ENCODE data around the gene TM6SF1. TPM values are rescaled to one million over a fixed set of nuclear protein-coding genes. Genes with fewer than 3 reads are reported as not detected.
A peak's percentile ranks its signal among the peaks of the same experiment; 100 is the strongest.

TM6SF1 gene
- total RNA-seq, 1 experiment from 2014 or later: 0.79 TPM

GRCh38 chr15:83174891-83175290 lies 67.4 kb downstream of the TM6SF1 start:
- H3K36me3 Mint-ChIP-seq: no peaks in the 10 kb centered on the region
- H3K4me1 Mint-ChIP-seq: peaks cover 27% of the 10 kb centered on the region
- ChIA-PET CTCF (no interaction called here), POLR2A (no interaction called here)
- no peak for DNase-seq (ENCODE audit: low spot score)
- H3K4me3 Mint-ChIP-seq: no peak overlapping the region
- ATAC-seq: no peak
- H3K27me3 Mint-ChIP-seq (ENCODE audit: low read depth): no peaks in the 10 kb centered on the region
- no peak overlapping the region for H3K27ac Mint-ChIP-seq
- TF ChIP-seq SP1 (CRISPR knock-in tag; conservative IDR thresholded peaks at IDR 0.05) (no peak), ZBTB21 (CRISPR knock-in tag; IDR thresholded peaks at IDR 0.05; ENCODE audit: borderline replicate concordance) (no peak), OVOL2 (CRISPR knock-in tag; IDR thresholded peaks at IDR 0.05; ENCODE audit: borderline replicate concordance) (no peak), CREM (CRISPR knock-in tag; IDR thresholded peaks at IDR 0.05) (no peak), CBFB (CRISPR knock-in tag; IDR thresholded peaks at IDR 0.05; ENCODE audit: low read depth) (no peak), ZNF671 (CRISPR knock-in tag; IDR thresholded peaks at IDR 0.05) (no peak), ELF4 (CRISPR knock-in tag; IDR thresholded peaks at IDR 0.05; ENCODE audit: low read depth) (no peak), SMAD4 (CRISPR knock-in tag; IDR thresholded peaks at IDR 0.05) (no peak)
- no peaks in the 10 kb centered on the region for H3K9me3 Mint-ChIP-seq

- H3K9me3 Mint-ChIP-seq: no peaks in the 10 kb centered on the region
- CTCF ChIA-PET: no interaction called here
- ATAC-seq: peak; percentile 65
Measured at GRCh38 chr15:83178390-83178789, 70.9 kb downstream of the TM6SF1 start.

GRCh38 chr15:83178869-83179325 lies 71.5 kb downstream of the TM6SF1 start:
- H3K36me3 Mint-ChIP-seq: no peaks in the 10 kb centered on the region
- ChIA-PET POLR2A (no interaction called here), CTCF (no interaction called here)
- H3K27ac Mint-ChIP-seq: no peak overlapping the region
- no peak overlapping the region for H3K4me3 Mint-ChIP-seq
- DNase-seq (ENCODE audit: low spot score) (no peak), ATAC-seq (peak; percentile 73)
- no peak for TF ChIP-seq ZBTB21 (CRISPR knock-in tag; IDR thresholded peaks at IDR 0.05; ENCODE audit: borderline replicate concordance)
- TF ChIP-seq CBFB (CRISPR knock-in tag; IDR thresholded peaks at IDR 0.05; ENCODE audit: low read depth): no peak
- no peak for TF ChIP-seq SOX15 (CRISPR knock-in tag; IDR thresholded peaks at IDR 0.05)
- TF ChIP-seq MYBL2 (CRISPR knock-in tag; IDR thresholded peaks at IDR 0.05): no peak
- TF ChIP-seq TEAD4 (CRISPR knock-in tag; IDR thresholded peaks at IDR 0.05): no peak
- TF ChIP-seq AR (CRISPR knock-in tag; IDR thresholded peaks at IDR 0.05): no peak
- TF ChIP-seq ATF6 (CRISPR knock-in tag; IDR thresholded peaks at IDR 0.05): no peak
- peaks cover 23% of the 10 kb centered on the region for H3K4me1 Mint-ChIP-seq
- no peaks in the 10 kb centered on the region for H3K27me3 Mint-ChIP-seq (ENCODE audit: low read depth)
- H3K9me3 Mint-ChIP-seq: no peaks in the 10 kb centered on the region

More at GRCh38 chr15:83178390-83178789, 70.9 kb downstream of the TM6SF1 start:
- no peak for TF ChIP-seq ZBTB21 (CRISPR knock-in tag; IDR thresholded peaks at IDR 0.05; ENCODE audit: borderline replicate concordance)
- no peak for TF ChIP-seq JAZF1 (CRISPR knock-in tag; IDR thresholded peaks at IDR 0.05)
- TF ChIP-seq USF2 (CRISPR knock-in tag; IDR thresholded peaks at IDR 0.05): no peak
- TF ChIP-seq ESRRA (CRISPR knock-in tag; IDR thresholded peaks at IDR 0.05; ENCODE audit: borderline replicate concordance): no peak
- no peak for TF ChIP-seq FOXK1 (CRISPR knock-in tag; IDR thresholded peaks at IDR 0.05)
- TF ChIP-seq RORB (CRISPR knock-in tag; IDR thresholded peaks at IDR 0.05): no peak
- TF ChIP-seq KAT7 (CRISPR knock-in tag; IDR thresholded peaks at IDR 0.05; ENCODE audit: borderline replicate concordance): no peak
- TF ChIP-seq NFE2L1 (CRISPR knock-in tag; IDR thresholded peaks at IDR 0.05): no peak
- no peak for TF ChIP-seq TEAD4 (CRISPR knock-in tag; IDR thresholded peaks at IDR 0.05)
- no peak for TF ChIP-seq NFYB (CRISPR knock-in tag; conservative IDR thresholded peaks at IDR 0.05; ENCODE audit: low read depth)
- no peak for TF ChIP-seq ELF4 (CRISPR knock-in tag; IDR thresholded peaks at IDR 0.05; ENCODE audit: low read depth)
- no peak for DNase-seq (ENCODE audit: low spot score)
- Mint-ChIP-seq H3K4me3 (no peak overlapping the region), H3K36me3 (no peaks in the 10 kb centered on the region), H3K27ac (peak overlapping the region; percentile 32; the same call in 1 of the 2 replicates), H3K27me3 (ENCODE audit: low read depth) (no peaks in the 10 kb centered on the region), H3K4me1 (peaks cover 23% of the 10 kb centered on the region)
- POLR2A ChIA-PET: no interaction called here
